Esophagus muscularis mucosa (tissue), 4 donors: ENCODE measurements around the gene SLC22A12.

Source experiments
- CTCF ChIP-seq, 3 experiments: fragments of 200-600 bp in 2 of 3; fragments of 450-650 bp in 1 of 3; sonication (generic) in 2 of 3; IDR thresholded peaks; one replicate each; pipeline ENCODE4 v1.5.1; 2017 to 2019; ENCODE audit warnings: antibody characterized with exemption in 3 of 3, mild to moderate bottlenecking in 2 of 3, moderate library complexity in 1 of 3
- EP300 ChIP-seq: sonication (generic); formaldehyde crosslinking; IDR thresholded peaks from one replicate; pipeline ENCODE4 v1.6.1; 2017; ENCODE audit warnings: antibody characterized with exemption
- POLR2A ChIP-seq: fragments of 450-650 bp; IDR thresholded peaks from one replicate; pipeline ENCODE4 v1.6.1; 2017; ENCODE audit warnings: antibody characterized with exemption, moderate library complexity, mild to moderate bottlenecking, low read depth
- POLR2AphosphoS5 ChIP-seq, 2 donors: sonication (generic); formaldehyde crosslinking; IDR thresholded peaks; one replicate each; pipeline ENCODE4 v1.6.1; 2017; ENCODE audit warnings: antibody characterized with exemption in 2 of 2

GRCh38 chr11:64568584-64569140 lies 22.4 kb upstream of the SLC22A12 start:
- TF ChIP-seq POLR2AphosphoS5 (IDR thresholded peaks at IDR 0.05) (no peak), CTCF (IDR thresholded peaks at IDR 0.05) (no peak), POLR2A (no peak), EP300 (no peak)
